PC-3 (cell line): ENCODE data around the gene TTC39A. TPM values are rescaled to one million over a fixed set of nuclear protein-coding genes. Genes with fewer than 3 reads are reported as not detected.

ENCODE experiments used
- ATAC-seq: fragments of 200-7000 bp; cut with Tn5 transposase; 2 replicates; pipeline ENCODE4 v1.9.1; 2020; ENCODE audit warnings: mild to moderate bottlenecking, moderate library complexity
- BruUV-seq: library from RNA; stranded (reverse); fragments of 400-500 nt; replicated peaks from 2 replicates; lab custom pipeline; 2021; lab: Mats Ljungman, UMichigan
- CTCF ChIA-PET: fragments of 300-600 bp; sonication (Branson Sonifier 250); formaldehyde crosslinking; loops from one replicate; lab custom pipeline; 2022; ENCODE audit warnings: antibody characterized with exemption; lab: Charles Lee
- POLR2A ChIA-PET: fragments of 300-600 bp; sonication (Branson Sonifier 250); formaldehyde crosslinking; loops from one replicate; lab custom pipeline; 2022; ENCODE audit warnings: antibody characterized with exemption; ENCODE audit not compliant: unreplicated experiment; lab: Charles Lee
- DNase-seq: peaks from one replicate; pipeline ENCODE4 v3.0.0-alpha.2; 2015
- H2AFZ ChIP-seq: fragments of 300-600 bp; sonication (generic); 2 replicates; pipeline ENCODE4 v1.6.0; 2016; ENCODE audit warnings: antibody characterized with exemption, low read length
- H3F3A ChIP-seq: fragments of 300-600 bp; sonication (generic); one replicate; pipeline ENCODE4 v1.6.0; 2017; ENCODE audit warnings: antibody characterized with exemption, low read length, control low read depth, mild to moderate bottlenecking; ENCODE audit not compliant: unreplicated experiment
- H3K27ac ChIP-seq: fragments of 300-600 bp; sonication (generic); 2 replicates; pipeline ENCODE4 v1.5.1; 2016; ENCODE audit warnings: mild to moderate bottlenecking, low read length
- H3K27me3 ChIP-seq: fragments of 300-600 bp; sonication (generic); 2 replicates; pipeline ENCODE4 v1.6.1; 2016; ENCODE audit warnings: low read length, mixed read lengths
- H3K36me3 ChIP-seq: fragments of 300-600 bp; sonication (generic); 2 replicates; pipeline ENCODE4 v1.6.1; 2016; ENCODE audit warnings: low read depth, mixed run types, low read length, mixed read lengths
- H3K4me1 ChIP-seq: fragments of 300-600 bp; sonication (generic); 2 replicates; pipeline ENCODE4 v1.5.1; 2016; ENCODE audit warnings: low read length; ENCODE audit not compliant: insufficient read depth
- H3K4me2 ChIP-seq: fragments of 300-600 bp; sonication (generic); 2 replicates; pipeline ENCODE4 v1.6.0; 2016; ENCODE audit warnings: low read length
- H3K4me3 ChIP-seq: fragments of 300-600 bp; sonication (generic); 2 replicates; pipeline ENCODE4 v1.5.1; 2016; ENCODE audit warnings: mild to moderate bottlenecking, low read length, mixed read lengths
- H3K79me2 ChIP-seq: fragments of 300-600 bp; sonication (generic); 2 replicates; pipeline ENCODE4 v1.6.1; 2017; ENCODE audit warnings: low read length, mixed read lengths
- H3K9ac ChIP-seq: fragments of 300-600 bp; sonication (generic); 2 replicates; pipeline ENCODE4 v1.6.0; 2016; ENCODE audit warnings: mild to moderate bottlenecking, low read length
- H3K9me2 ChIP-seq: fragments of 300-600 bp; sonication (generic); replicated peaks from 2 replicates; pipeline ENCODE4 v1.6.1; 2016; ENCODE audit warnings: mixed run types, low read length, mixed read lengths
- H3K9me3 ChIP-seq: fragments of 300-600 bp; sonication (generic); 2 replicates; pipeline ENCODE4 v1.6.1; 2016; ENCODE audit warnings: low read length, mixed read lengths
- H4K20me1 ChIP-seq: fragments of 300-600 bp; sonication (generic); 2 replicates; pipeline ENCODE4 v1.6.1; 2016; ENCODE audit warnings: low read length, mixed read lengths
- EZH2 ChIP-seq: fragments of 300-600 bp; sonication (generic); IDR thresholded peaks from one replicate; pipeline ENCODE4 v1.6.1; 2017; ENCODE audit warnings: antibody characterized with exemption, mild to moderate bottlenecking, low read length; ENCODE audit not compliant: unreplicated experiment
- EZH2phosphoT487 ChIP-seq: fragments of 300-600 bp; sonication (generic); IDR thresholded peaks from 2 replicates; pipeline ENCODE4 v1.6.1; 2018; ENCODE audit warnings: mild to moderate bottlenecking, antibody characterized with exemption, low read length, borderline replicate concordance
- intact Hi-C: fragments of 100-400 bp; cut with micrococcal nuclease; formaldehyde crosslinking; loops from 2 replicates; pipeline ENCODE4 v1.9.0; 2023
- total RNA-seq: library from RNA; depleted of rRNA; stranded (reverse); fragments of >200 nt; gene quantifications from 2 replicates; pipeline ENCODE4 v1.2.3, GENCODE V29; 2014
- TF ChIP-seq, protein P1 (sequence below): fragments of 300-600 bp; sonication (generic); conservative IDR thresholded peaks from 2 replicates; pipeline ENCODE4 v1.5.1; 2017; ENCODE audit warnings: antibody characterized with exemption, low read depth, mild to moderate bottlenecking, low read length

Gene TTC39A
- total RNA-seq, 1 experiment from 2014 or later: 11.1 TPM

DNA sequence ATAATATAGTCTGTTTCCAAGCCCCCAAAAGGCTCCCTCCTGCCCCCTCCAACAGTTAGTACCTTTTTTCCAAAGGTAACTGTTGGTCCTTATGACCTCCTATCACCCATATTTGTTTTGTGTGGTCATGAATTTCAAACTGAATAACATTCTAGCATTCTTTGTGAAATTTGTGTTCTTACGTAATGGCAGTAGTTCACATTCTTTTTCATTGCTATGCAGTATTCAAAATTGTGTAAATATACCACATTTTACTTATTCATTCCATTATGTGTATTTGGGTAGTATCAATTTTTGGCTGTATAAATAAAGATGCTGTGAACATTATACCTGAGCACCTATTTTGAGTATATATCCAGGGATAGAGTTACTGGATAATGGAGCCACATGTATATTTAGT, 80.9 kb downstream of the TTC39A start:
- intact Hi-C loops: no loop called here
- TF ChIP-seq EZH2phosphoT487 (no peak), EZH2 (no peak)
- TF ChIP-seq, protein P1, sequence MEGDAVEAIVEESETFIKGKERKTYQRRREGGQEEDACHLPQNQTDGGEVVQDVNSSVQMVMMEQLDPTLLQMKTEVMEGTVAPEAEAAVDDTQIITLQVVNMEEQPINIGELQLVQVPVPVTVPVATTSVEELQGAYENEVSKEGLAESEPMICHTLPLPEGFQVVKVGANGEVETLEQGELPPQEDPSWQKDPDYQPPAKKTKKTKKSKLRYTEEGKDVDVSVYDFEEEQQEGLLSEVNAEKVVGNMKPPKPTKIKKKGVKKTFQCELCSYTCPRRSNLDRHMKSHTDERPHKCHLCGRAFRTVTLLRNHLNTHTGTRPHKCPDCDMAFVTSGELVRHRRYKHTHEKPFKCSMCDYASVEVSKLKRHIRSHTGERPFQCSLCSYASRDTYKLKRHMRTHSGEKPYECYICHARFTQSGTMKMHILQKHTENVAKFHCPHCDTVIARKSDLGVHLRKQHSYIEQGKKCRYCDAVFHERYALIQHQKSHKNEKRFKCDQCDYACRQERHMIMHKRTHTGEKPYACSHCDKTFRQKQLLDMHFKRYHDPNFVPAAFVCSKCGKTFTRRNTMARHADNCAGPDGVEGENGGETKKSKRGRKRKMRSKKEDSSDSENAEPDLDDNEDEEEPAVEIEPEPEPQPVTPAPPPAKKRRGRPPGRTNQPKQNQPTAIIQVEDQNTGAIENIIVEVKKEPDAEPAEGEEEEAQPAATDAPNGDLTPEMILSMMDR: no peak
- peaks cover 16% of the 10 kb centered on the region; the same call in 1 of the 2 replicates for H4K20me1 ChIP-seq
- no peak overlapping the region for H3K9ac ChIP-seq
- ChIA-PET POLR2A (no interaction called here), CTCF (no interaction called here)
- H3F3A ChIP-seq: no peaks in the 10 kb centered on the region
- no peak overlapping the region for H3K27ac ChIP-seq
- BruUV-seq: no TSS peak
- no peaks in the 10 kb centered on the region for H3K27me3 ChIP-seq
- ATAC-seq (no peak), DNase-seq (no peak)
- H3K9me3 ChIP-seq: no peaks in the 10 kb centered on the region
- H2AFZ ChIP-seq: no peak overlapping the region
- no peaks in the 10 kb centered on the region for H3K4me1 ChIP-seq
- H3K36me3 ChIP-seq: no peaks in the 10 kb centered on the region
- no peak overlapping the region for H3K4me3 ChIP-seq
- H3K9me2 ChIP-seq: no peaks in the 10 kb centered on the region
- no peak overlapping the region for H3K4me2 ChIP-seq
- peaks cover 98% of the 10 kb centered on the region for H3K79me2 ChIP-seq

DNA sequence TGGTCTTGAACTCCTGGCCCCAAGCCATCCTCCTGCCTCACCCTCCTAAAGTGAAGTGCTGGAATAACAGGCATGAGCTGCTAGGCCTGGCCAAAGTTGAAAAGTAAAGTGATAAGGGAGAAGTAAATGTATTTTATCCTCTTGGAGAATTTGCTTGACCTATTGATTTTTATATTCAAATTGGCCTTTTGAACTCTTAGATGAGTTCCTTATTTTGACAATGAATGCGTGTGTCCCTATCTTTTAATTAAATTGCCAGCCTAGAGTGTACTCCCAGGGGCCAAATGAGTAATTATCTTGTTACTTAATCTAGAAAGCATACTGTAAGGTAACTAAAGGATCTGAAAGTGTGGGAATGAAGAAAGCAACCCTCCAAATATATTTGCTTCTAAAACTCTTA, 82.9 kb downstream of the TTC39A start:
- peaks cover 19% of the 10 kb centered on the region; the same call in 1 of the 2 replicates for H4K20me1 ChIP-seq
- no TSS peak for BruUV-seq
- POLR2A ChIA-PET: no interaction called here
- H3K9ac ChIP-seq: no peak overlapping the region
- H3K4me1 ChIP-seq: no peaks in the 10 kb centered on the region
- no peaks in the 10 kb centered on the region for H3K9me3 ChIP-seq
- intact Hi-C loops: no loop called here
- H3F3A ChIP-seq: no peaks in the 10 kb centered on the region
- H3K4me3 ChIP-seq: no peak overlapping the region
- DNase-seq: no peak
- ATAC-seq: no peak
- H3K27ac ChIP-seq: no peak overlapping the region
- H3K79me2 ChIP-seq: peaks cover 98% of the 10 kb centered on the region
- CTCF ChIA-PET: no interaction called here
- no peaks in the 10 kb centered on the region for H3K27me3 ChIP-seq
- no peaks in the 10 kb centered on the region for H3K36me3 ChIP-seq
- TF ChIP-seq, protein P1: no peak
- TF ChIP-seq EZH2phosphoT487 (no peak), EZH2 (no peak)
- no peak overlapping the region for H3K4me2 ChIP-seq
- no peaks in the 10 kb centered on the region for H3K9me2 ChIP-seq
- no peak overlapping the region for H2AFZ ChIP-seq

DNA sequence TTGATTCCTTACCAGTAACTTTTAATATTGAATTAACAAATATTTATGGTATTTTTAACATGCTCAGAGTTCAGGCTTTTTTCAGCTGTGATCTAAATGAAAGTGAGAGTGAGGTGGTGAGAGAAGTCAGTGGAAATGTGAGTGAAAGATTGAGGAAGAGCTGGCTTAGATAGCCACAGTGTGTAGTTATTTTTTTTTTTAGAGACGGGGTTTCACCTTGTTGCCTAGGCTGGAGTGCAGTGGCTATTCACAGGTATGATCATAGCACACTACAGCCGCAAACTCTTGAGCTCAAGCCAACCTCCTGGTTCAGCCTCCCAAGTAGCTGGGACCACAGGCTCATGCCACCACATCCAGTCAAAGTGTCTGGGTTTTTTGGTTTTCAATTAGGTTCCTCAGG, 83.3 kb downstream of the TTC39A start:
- H3K9ac ChIP-seq: no peak overlapping the region
- no peak overlapping the region for H3K4me2 ChIP-seq
- BruUV-seq: no TSS peak
- DNase-seq (no peak), ATAC-seq (no peak)
- H3K4me1 ChIP-seq: no peaks in the 10 kb centered on the region
- no peaks in the 10 kb centered on the region for H3F3A ChIP-seq
- H3K27me3 ChIP-seq: no peaks in the 10 kb centered on the region
- peaks cover 98% of the 10 kb centered on the region for H3K79me2 ChIP-seq
- no peak overlapping the region for H2AFZ ChIP-seq
- H3K4me3 ChIP-seq: no peak overlapping the region
- H3K36me3 ChIP-seq: no peaks in the 10 kb centered on the region
- H4K20me1 ChIP-seq: peaks cover 21% of the 10 kb centered on the region; the same call in 1 of the 2 replicates
- H3K9me3 ChIP-seq: no peaks in the 10 kb centered on the region
- TF ChIP-seq EZH2: no peak
- TF ChIP-seq, protein P1: no peak
- no peak for TF ChIP-seq EZH2phosphoT487
- no peaks in the 10 kb centered on the region for H3K9me2 ChIP-seq
- no peak overlapping the region for H3K27ac ChIP-seq
- intact Hi-C loops: no loop called here
- ChIA-PET CTCF (no interaction called here), POLR2A (no interaction called here)
